ENCODE measurements around the gene THOC6.
"Not testable (repeated sequence)": the region's sequence is repeated elsewhere in the genome, so short reads cannot be mapped to it uniquely, and the experiment has no call there.

Gene THOC6

DNA sequence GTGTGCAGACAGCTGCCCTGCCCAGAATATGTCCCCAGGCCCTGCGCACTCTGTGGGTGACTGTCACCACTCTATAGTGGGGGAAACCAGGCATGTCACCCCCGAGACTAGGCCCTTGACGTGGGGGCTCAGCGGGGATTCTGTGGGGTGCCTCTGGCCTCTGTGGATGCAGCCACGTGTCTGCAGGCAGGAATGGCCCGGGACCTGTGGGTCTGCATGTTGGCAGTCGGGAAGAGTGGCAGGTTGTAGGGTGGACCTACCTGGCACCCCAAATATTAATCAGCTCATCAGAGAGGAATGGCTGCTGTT is 42.6 kb downstream of the THOC6 start:
- DNase-seq (ENCODE audit: extremely low spot score): no peak
- TF ChIP-seq SUZ12 (IDR thresholded peaks at IDR 0.05) (no peak), FOXK2 (IDR thresholded peaks at IDR 0.05) (no peak), BHLHE40 (IDR thresholded peaks at IDR 0.05; ENCODE audit: borderline replicate concordance) (no peak), HDGF (IDR thresholded peaks at IDR 0.05; ENCODE audit: borderline replicate concordance) (no peak), TARDBP (IDR thresholded peaks at IDR 0.05) (no peak), SP1 (IDR thresholded peaks at IDR 0.05) (no peak), FOXM1 (IDR thresholded peaks at IDR 0.05; ENCODE audit: borderline replicate concordance) (no peak), LEF1 (IDR thresholded peaks at IDR 0.05; ENCODE audit: borderline replicate concordance) (no peak), CTBP1 (IDR thresholded peaks at IDR 0.05; ENCODE audit: borderline replicate concordance) (no peak), L3MBTL2 (conservative IDR thresholded peaks at IDR 0.05) (no peak), ARNT (IDR thresholded peaks at IDR 0.05) (no peak), FOXA1 (IDR thresholded peaks at IDR 0.05) (no peak), ELF4 (IDR thresholded peaks at IDR 0.05) (no peak), ZNF384 (IDR thresholded peaks at IDR 0.05) (no peak), NFRKB (IDR thresholded peaks at IDR 0.05) (no peak)
- TF ChIP-seq, protein P1, sequence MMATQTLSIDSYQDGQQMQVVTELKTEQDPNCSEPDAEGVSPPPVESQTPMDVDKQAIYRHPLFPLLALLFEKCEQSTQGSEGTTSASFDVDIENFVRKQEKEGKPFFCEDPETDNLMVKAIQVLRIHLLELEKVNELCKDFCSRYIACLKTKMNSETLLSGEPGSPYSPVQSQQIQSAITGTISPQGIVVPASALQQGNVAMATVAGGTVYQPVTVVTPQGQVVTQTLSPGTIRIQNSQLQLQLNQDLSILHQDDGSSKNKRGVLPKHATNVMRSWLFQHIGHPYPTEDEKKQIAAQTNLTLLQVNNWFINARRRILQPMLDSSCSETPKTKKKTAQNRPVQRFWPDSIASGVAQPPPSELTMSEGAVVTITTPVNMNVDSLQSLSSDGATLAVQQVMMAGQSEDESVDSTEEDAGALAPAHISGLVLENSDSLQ (IDR thresholded peaks at IDR 0.05): no peak
- CTCF ChIA-PET: no interaction called here
- POLR2A ChIA-PET: no interaction called here

DNA sequence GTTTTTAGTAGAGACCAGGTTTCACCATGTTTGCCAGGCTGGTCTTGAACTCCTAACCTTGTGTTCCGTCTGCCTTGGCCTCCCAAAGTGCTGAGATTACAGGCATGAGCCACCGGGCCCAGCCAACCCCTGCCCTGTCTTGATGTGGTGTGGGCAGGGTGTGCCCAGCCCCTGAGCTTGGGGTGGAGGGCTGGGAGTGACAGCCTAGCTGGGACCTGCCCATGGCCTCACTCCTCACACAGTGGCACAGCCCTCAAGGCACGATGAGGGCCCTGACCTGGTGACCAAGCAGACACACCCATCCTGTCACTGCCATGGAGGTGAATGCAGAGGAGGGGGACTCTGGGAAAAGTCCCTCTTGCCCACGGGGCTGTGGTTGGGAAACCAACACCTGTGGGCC is 44.7 kb downstream of the THOC6 start:
- ChIA-PET POLR2A (no interaction called here), CTCF (interaction anchor here (0.6 kb wide), 1 partner anchor 127 kb away, joined by 3 read pairs; no protein-coding TSS in a partner anchor)
- DNase-seq (ENCODE audit: extremely low spot score): no peak
- TF ChIP-seq ELF4 (IDR thresholded peaks at IDR 0.05): no peak
- TF ChIP-seq LEF1 (IDR thresholded peaks at IDR 0.05; ENCODE audit: borderline replicate concordance): no peak
- TF ChIP-seq SP1 (IDR thresholded peaks at IDR 0.05): no peak

DNA sequence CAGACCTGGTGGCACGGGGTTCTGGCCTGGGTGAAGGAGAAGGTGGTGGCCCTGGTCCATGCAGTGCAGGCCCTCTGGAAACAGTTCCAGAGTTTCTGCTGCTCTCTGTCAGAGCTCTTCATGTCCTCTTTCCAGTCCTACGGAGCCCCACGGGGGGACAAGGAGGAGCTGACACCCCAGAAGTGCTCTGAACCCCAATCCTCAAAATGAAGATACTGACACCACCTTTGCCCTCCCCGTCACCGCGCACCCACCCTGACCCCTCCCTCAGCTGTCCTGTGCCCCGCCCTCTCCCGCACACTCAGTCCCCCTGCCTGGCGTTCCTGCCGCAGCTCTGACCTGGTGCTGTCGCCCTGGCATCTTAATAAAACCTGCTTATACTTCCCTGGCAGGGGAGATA is 45.3 kb downstream of the THOC6 start:
- POLR2A ChIA-PET; DNase-seq (ENCODE audit: extremely low spot score): not testable (repeated sequence)
- CTCF ChIA-PET: interaction anchor here (0.6 kb wide), 1 partner anchor 126 kb away, joined by 3 read pairs; no protein-coding TSS in a partner anchor

DNA sequence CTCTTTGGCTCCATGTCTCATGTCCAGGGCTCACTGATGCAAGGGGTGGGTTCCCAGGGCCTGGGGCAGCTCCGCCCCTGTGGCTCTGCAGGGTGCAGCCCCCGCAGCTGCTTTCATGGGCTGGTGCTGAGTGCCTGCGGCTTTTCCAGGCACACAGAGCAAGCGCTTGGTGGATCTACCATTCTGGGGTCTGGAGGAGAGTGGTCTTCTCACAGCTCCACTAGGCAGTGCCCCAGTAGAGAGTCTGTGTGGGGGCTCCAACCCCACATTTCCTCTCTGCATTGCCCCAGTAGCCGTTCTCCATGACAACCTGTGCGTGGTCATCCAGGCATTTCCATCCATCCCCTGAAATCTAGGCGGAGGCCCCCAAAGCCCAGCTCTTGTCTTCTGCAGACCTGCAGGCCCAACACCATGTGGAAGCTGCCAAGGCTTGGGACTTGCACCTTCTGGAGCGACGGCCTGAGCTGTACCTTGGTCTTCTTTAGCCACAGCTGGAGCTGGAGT is 46.8 kb downstream of the THOC6 start:
- POLR2A ChIA-PET: interaction anchor here (1.5 kb wide), 1 partner anchor 64 kb away, joined by 3 read pairs; the partner anchor contains the start of gene ZNF213
- TF ChIP-seq SUZ12 (IDR thresholded peaks at IDR 0.05): no peak
- no peak for TF ChIP-seq HDGF (IDR thresholded peaks at IDR 0.05; ENCODE audit: borderline replicate concordance)
- TF ChIP-seq ZNF384 (IDR thresholded peaks at IDR 0.05): no peak
- no peak for TF ChIP-seq FOXK2 (IDR thresholded peaks at IDR 0.05)
- no peak for TF ChIP-seq L3MBTL2 (conservative IDR thresholded peaks at IDR 0.05)
- TF ChIP-seq SP1 (IDR thresholded peaks at IDR 0.05): no peak
- TF ChIP-seq FOXM1 (IDR thresholded peaks at IDR 0.05; ENCODE audit: borderline replicate concordance): no peak
- no peak for TF ChIP-seq FOXA1 (IDR thresholded peaks at IDR 0.05)
- no peak for TF ChIP-seq BHLHE40 (IDR thresholded peaks at IDR 0.05; ENCODE audit: borderline replicate concordance)
- TF ChIP-seq ELF4 (IDR thresholded peaks at IDR 0.05): no peak
- no peak for TF ChIP-seq NFRKB (IDR thresholded peaks at IDR 0.05)
- no peak for DNase-seq (ENCODE audit: extremely low spot score)
- CTCF ChIA-PET: no interaction called here

DNA sequence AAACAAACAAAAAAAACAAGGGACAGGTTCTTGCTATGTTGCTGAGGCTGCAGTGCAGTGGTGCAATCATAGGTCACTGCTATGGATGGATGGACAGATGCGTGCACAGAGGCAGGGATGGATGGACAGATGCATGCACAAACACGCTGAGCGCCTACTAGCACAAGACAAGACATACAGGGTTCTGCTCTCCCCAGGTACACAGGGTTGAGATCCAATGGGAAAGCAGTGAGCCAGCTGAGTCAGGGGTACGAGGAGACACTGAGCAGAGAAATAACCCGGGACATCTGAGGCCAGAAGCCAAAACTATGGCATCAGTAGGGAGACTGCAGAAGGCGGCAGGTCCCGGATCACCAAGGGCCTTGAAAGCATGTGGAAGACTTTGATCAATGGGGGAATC is 47.8 kb downstream of the THOC6 start:
- DNase-seq (ENCODE audit: extremely low spot score): no peak
- POLR2A ChIA-PET: interaction anchor here (1.5 kb wide), 1 partner anchor 63 kb away, joined by 3 read pairs; the partner anchor contains the start of gene ZNF213
- CTCF ChIA-PET: no interaction called here
- TF ChIP-seq LEF1 (IDR thresholded peaks at IDR 0.05; ENCODE audit: borderline replicate concordance) (no peak), FOXA1 (IDR thresholded peaks at IDR 0.05) (no peak), SUZ12 (IDR thresholded peaks at IDR 0.05) (no peak), CTBP1 (IDR thresholded peaks at IDR 0.05; ENCODE audit: borderline replicate concordance) (no peak), ARNT (IDR thresholded peaks at IDR 0.05) (no peak), BHLHE40 (IDR thresholded peaks at IDR 0.05; ENCODE audit: borderline replicate concordance) (no peak), HDGF (IDR thresholded peaks at IDR 0.05; ENCODE audit: borderline replicate concordance) (no peak)
- TF ChIP-seq, protein P1 (IDR thresholded peaks at IDR 0.05): no peak

DNA sequence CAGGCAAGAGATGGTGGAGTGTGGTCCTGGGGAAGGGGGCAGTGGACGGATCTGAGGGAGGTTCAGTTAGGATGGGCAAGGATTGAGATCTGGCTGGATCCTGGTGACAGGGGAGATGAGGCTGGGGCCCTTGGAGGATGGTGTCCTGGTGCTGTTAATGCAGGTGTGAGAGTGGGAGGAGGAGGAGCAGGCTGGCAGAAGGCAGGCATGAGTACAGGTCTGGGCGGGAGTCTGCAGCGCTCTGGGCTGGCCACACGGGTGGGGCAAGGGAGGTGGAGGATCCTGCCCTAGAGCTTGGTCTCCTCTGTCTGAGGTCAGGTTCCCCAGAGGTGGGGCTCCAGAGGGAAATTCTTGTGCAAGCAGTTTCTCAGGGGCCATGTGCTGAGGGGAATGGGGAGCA is 48.3 kb downstream of the THOC6 start:
- CTCF ChIA-PET; DNase-seq (ENCODE audit: extremely low spot score); POLR2A ChIA-PET: not testable (repeated sequence)

DNA sequence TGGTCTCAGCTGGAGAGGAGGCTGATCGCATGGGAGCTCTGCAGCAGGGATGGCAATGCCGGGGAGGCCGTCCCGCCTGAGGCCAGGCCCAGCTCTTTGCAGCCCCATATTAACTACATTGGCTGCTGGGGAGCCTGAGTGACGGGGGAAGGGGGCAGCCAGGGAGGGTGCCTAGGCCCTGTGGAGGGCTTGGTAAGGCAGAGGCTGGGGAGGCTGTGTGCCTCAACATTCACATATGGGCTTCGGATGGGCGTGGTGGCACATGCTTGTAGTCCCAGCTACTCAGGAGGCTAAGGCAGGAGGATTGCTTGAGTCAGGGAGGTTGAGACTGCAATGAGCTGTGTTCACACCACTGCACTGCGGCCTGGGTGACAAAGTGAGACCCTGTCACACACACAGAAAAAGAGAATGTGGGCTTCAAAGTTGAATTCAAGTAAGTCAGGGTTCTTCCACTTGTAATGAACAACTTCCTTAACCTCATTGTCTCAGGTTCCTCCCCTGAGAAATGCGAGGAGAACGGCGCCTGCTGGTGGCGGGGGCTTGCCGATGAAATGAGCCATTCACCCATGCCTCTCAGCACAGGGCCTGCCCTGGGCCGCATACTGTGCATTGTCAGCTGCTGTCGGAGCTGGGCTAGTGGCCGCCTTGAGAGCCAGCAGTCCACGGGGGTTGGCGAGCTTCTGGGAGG is 48.9 kb downstream of the THOC6 start:
- CTCF ChIA-PET; POLR2A ChIA-PET; DNase-seq (ENCODE audit: extremely low spot score): not testable (repeated sequence)

DNA sequence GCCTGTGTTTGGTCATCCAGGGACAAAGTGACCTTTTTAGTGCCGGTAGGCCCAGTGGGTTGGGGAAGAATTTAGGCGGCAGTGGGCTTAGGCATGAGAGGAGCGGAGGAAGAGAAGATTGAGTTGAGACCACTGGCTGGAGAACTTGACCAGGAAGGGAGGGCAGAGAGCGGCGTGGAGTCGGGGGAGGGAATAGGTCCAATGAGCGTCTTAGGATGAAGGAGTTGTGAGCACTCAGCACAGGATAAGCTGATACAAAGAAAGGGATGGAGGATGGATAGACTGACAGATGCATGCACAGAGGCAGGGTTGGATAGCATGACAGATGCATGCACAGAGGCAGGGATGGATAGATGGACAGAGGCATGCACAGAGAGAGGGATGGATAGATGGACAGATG is 49.6 kb downstream of the THOC6 start:
- DNase-seq (ENCODE audit: extremely low spot score): no peak
- ChIA-PET CTCF (no interaction called here), POLR2A (no interaction called here)
- TF ChIP-seq FOXA1 (IDR thresholded peaks at IDR 0.05) (no peak), SUZ12 (IDR thresholded peaks at IDR 0.05) (no peak), HDGF (IDR thresholded peaks at IDR 0.05; ENCODE audit: borderline replicate concordance) (no peak), ELF4 (IDR thresholded peaks at IDR 0.05) (no peak), CTBP1 (IDR thresholded peaks at IDR 0.05; ENCODE audit: borderline replicate concordance) (no peak), ARNT (IDR thresholded peaks at IDR 0.05) (no peak), FOXM1 (IDR thresholded peaks at IDR 0.05; ENCODE audit: borderline replicate concordance) (no peak), L3MBTL2 (conservative IDR thresholded peaks at IDR 0.05) (no peak), LEF1 (IDR thresholded peaks at IDR 0.05; ENCODE audit: borderline replicate concordance) (no peak), ZNF384 (IDR thresholded peaks at IDR 0.05) (no peak), NFRKB (IDR thresholded peaks at IDR 0.05) (no peak), FOXK2 (IDR thresholded peaks at IDR 0.05) (no peak), BHLHE40 (IDR thresholded peaks at IDR 0.05; ENCODE audit: borderline replicate concordance) (no peak), TARDBP (IDR thresholded peaks at IDR 0.05) (no peak), SP1 (IDR thresholded peaks at IDR 0.05) (no peak)
- TF ChIP-seq, protein P1 (IDR thresholded peaks at IDR 0.05): no peak
